ENCODE results near the gene PCP4L1. TPM values are rescaled to one million over a fixed set of nuclear protein-coding genes. Genes with fewer than 3 reads are reported as not detected.

Gene PCP4L1
- not detected in 2 replicates for total RNA-seq

DNA sequence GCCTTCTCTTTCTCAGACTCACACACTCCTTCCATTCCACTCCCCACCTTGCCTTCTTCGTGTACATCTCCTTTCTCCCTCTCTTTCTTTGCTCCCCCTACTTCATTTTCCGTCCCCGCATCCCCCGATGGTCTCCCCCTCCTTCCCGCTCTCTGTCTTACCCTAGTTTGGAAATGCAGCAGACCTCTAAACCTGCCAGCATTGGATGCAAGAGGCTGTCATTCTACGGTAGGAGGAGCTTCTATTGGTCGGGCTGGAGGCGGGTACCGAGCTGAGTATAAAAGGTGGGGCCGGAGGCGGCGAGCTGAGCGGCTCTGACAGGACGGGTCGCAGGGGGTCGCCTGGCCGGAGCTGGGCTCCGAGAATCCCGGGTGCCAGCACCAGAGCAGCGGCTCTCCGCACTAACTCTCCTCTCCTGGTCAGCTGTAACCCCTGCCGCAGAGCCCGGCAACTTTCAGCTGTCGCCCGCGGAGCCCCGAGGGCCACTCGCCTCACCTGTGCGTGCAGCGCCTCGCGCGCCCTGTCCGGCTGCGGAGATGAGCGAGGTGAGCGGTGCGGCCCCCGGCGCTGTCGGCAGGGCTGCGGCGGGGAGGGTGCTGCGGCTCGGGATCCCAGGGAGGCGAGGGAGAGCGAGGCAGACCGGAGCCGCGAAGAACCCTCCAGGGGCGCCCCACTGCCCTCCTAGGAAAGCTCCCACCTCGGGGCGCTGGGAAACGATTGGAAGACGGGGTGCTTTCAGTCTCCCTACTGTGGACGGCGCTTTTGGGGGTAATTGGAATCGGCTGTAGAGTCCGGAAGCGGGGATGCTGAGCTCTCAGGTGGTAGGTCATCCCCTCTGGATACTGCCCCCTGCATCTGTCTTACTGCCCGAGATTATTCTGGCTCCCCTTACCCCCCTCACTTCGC, at the start of gene PCP4L1:
TSS of gene PCP4L1 (plus strand) at position 307 of the 906 bp plus-strand sequence. CDS start at position 537, 230 bp downstream.

DNA sequence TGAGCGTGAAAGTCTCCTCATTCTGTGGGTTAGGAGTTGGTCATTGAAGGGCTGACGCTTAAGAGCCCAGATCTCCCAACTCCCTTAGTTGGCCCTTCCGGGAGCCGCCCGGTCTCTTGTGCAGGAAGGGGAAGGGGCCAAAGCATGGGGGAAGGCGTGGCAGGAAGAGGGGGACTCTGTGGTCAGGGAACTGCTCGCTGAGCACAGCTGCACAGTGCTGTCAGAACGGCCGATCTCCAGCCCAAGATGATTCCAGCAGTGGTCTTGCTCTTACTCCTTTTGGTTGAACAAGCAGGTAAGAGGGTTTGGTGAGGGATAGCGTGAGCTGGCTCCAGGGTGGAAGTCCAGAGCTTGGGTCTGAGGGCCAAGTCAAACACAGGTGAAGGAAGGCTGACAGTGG, 43.5 kb upstream of the PCP4L1 start, which contains the start of gene FCER1G:
TSS of gene FCER1G (plus strand) at position 220 of the 400 bp plus-strand sequence. CDS start at position 247, 27 bp downstream.

DNA sequence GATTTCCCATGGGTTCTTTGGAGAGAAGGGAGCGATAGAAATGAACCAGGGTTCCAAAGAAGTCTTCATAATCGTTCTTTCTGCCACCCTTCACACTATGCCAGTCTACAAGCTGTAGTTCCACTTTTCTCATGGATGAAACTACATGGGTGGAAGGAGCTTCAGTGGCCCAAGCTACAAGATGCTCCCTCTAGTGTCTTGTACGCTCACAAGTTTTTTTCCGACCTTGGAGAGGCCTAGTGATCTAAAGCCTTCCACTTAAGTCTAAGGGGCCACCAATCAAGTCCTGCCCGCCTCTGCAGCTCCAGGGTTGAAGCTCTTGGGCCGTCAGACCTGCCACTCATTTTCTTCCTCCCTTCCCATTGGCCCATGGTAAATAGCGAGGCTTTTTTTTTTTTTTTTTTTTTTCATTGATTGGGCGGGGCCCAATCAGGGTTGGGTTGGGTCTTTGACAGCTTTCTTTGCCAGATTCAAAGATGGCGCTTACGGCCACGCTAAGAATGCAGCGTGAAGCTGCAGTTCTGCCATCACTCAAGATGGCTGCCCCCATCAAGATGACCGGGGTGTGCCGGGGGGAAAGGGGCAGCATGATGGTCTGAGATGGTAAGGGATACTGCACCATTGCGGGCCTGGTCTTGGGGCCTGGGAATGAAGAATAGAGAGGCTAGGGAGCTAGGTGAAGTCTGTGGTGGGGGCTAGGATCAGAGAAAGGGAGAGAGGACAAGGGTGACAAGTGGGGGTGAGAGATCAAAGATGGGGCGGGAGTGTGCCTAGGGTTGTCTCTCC, 32.8 kb upstream of the PCP4L1 start, which contains the start of gene TOMM40L:
TSS of gene TOMM40L (plus strand) at position 527 of the 786 bp plus-strand sequence. CDS start 430 bp downstream, outside the sequence.

DNA sequence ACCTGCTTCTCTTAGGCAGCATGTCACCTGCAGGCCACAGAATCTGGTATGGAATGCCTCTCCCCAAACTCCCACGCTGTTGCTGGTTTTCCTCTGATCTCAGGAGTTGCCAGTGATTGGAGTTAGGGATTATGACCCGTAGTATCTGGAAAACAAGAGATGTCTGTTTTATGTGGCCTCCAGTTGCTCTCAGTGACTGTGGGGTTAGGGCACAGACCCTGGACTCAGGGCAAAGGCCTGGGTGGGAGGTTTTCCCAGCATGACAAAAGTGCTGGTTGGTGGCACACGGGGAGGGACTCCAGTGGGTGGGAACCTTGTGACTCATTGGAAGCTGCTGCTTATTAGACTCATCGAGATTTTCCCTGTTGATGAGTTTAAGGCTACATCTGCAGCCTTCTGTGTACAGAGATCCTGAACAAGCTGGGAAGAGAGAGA, 20.5 kb upstream of the PCP4L1 start, which contains the start of gene NR1I3:
TSS of gene NR1I3 (minus strand) at position 165 of the 435 bp plus-strand sequence. CDS start 1,638 bp downstream, outside the sequence.

DNA sequence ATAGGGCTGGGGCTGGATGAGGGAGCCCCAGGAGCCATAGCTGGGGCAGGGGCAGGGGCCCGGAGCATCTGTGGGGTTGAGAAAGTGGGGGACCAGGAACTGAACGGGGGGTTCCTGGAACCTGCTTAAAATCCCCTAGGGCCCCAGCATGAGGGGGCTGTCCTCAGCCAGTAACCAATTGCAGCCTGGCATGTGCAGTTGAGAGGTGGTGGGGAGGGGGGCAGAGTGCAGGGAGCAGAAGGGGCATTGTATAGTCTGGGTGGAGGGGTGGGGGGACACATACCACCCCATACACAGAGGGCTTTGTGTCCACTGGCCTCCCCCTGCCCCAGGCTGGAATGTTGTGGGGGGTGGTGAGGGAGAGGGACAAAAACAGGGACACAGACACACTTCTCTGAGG, 51.3 kb downstream of the PCP4L1 start, which contains the start of gene MPZ:
TSS of gene MPZ (minus strand) at position 101 of the 400 bp plus-strand sequence. CDS start at position 38, 63 bp downstream.

DNA sequence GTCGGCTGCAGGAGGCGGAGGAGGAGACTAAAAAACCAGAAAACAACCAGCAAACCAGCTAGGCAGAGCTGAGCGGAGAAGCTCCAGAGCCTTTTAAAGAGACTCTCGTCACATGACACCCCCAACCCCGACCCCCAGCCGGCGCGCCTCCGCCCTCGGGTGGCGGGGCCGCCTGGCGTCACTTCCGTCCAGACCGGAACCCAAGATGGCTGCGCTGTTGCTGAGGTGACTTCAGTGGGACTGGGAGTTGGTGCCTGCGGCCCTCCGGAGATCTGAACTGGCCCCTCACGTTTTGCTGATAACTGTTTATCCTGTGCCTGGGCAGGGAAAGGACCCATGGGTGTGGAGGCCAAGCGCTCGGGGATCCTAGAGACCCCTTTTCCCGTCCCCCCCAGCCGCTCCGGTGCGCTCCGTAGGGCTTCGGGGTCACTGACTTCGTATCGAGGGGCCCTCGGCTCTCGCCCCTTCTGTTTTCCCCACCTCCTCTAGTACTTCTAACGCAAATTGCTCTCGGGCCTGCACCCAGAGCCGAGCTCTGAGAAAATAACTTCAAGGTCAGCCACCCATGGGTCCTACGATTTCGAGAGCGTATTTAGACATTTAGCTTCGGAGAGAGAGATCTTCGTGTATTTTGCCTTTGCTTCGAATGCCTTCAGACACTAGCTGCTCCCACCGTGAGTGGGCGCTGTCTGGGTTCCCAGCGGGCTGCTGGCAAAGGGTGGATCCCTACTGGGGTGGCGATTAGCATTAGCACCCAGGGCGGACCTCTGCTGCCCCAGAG, 55.8 kb downstream of the PCP4L1 start, which contains the start of gene SDHC:
TSS of gene SDHC (plus strand) at position 181 of the 781 bp plus-strand sequence. CDS start at position 206, 25 bp downstream.

Other genes with a start within 250 kb of the PCP4L1 start
- 6.6 and 11.7 TPM in 2 replicates for gene F11R, start 237.6 kb upstream of the PCP4L1 start, total RNA-seq
- 37.9 TPM in 1 of 2 replicates, not detected in the other for gene TSTD1, start 219.8 kb upstream of the PCP4L1 start, total RNA-seq
- gene USF1, start 212.8 kb upstream of the PCP4L1 start, total RNA-seq, result 33.5 and 36.9 TPM in 2 replicates
- gene ARHGAP30, start 188.9 kb upstream of the PCP4L1 start, total RNA-seq, result not detected in 2 replicates
- 0.12 TPM in 1 of 2 replicates, not detected in the other for gene NECTIN4, start 169.2 kb upstream of the PCP4L1 start, total RNA-seq
- 0.58 and 3.3 TPM in 2 replicates for gene KLHDC9, start 160.4 kb upstream of the PCP4L1 start, total RNA-seq
- gene PFDN2, start 140.7 kb upstream of the PCP4L1 start, total RNA-seq, result 39.3 and 49.1 TPM in 2 replicates
- 20.6 and 24.7 TPM in 2 replicates for gene NIT1, start 140.6 kb upstream of the PCP4L1 start, total RNA-seq
- 18.0 and 18.2 TPM in 2 replicates for gene DEDD, start 126.1 kb upstream of the PCP4L1 start, total RNA-seq
- gene UFC1, start 104.8 kb upstream of the PCP4L1 start, total RNA-seq, result 81.6 and 105 TPM in 2 replicates
- 9.0 and 10.4 TPM in 2 replicates for gene USP21, start 99.2 kb upstream of the PCP4L1 start, total RNA-seq
- 6.5 and 11.8 TPM in 2 replicates for gene PPOX, start 92.3 kb upstream of the PCP4L1 start, total RNA-seq
- gene B4GALT3, start 81.2 kb upstream of the PCP4L1 start, total RNA-seq, result 23.6 and 26.8 TPM in 2 replicates
- gene ADAMTS4, start 59.7 kb upstream of the PCP4L1 start, total RNA-seq, result 1.8 and 3.4 TPM in 2 replicates
- gene NDUFS2, start 56.4 kb upstream of the PCP4L1 start, total RNA-seq, result 84.6 and 90.7 TPM in 2 replicates
- gene FCER1G, start 43.5 kb upstream of the PCP4L1 start, total RNA-seq, result not detected in 2 replicates
- not detected in 2 replicates for gene APOA2, start 35.1 kb upstream of the PCP4L1 start, total RNA-seq
- gene TOMM40L, start 32.7 kb upstream of the PCP4L1 start, total RNA-seq, result 2.5 and 5.8 TPM in 2 replicates
- gene NR1I3, start 20.5 kb upstream of the PCP4L1 start, total RNA-seq, result not detected in 2 replicates
- gene MPZ, start 51.2 kb downstream of the PCP4L1 start, total RNA-seq, result 0.23 and 0.34 TPM in 2 replicates
- 20.9 and 31.2 TPM in 2 replicates for gene SDHC, start 55.6 kb downstream of the PCP4L1 start, total RNA-seq
- gene CFAP126, start 109.1 kb downstream of the PCP4L1 start, total RNA-seq, result not detected in 2 replicates
- 0.17 and 3.0 TPM in 2 replicates for gene FCGR2A, start 246.7 kb downstream of the PCP4L1 start, total RNA-seq

Measured in pericardium fibroblast (primary cell).